HUES64 (cell line): ENCODE measurements around the gene MRE11. TPM values are rescaled to one million over a fixed set of nuclear protein-coding genes. Genes with fewer than 3 reads are reported as not detected.

Experiments
- H3K27ac ChIP-seq: 2 replicates; pipeline ENCODE4 v1.7.0; 2013; ENCODE audit warnings: low read depth, low read length, inconsistent platforms
- H3K27me3 ChIP-seq: 2 replicates; pipeline ENCODE4 v1.6.1; 2013; ENCODE audit warnings: mild to moderate bottlenecking, low read length; ENCODE audit not compliant: insufficient read depth
- H3K36me3 ChIP-seq: 2 replicates; pipeline ENCODE4 v1.6.1; 2013; ENCODE audit warnings: mild to moderate bottlenecking, low read length; ENCODE audit not compliant: insufficient read depth
- H3K4me1 ChIP-seq: 2 replicates; pipeline ENCODE4 v1.6.1; 2013; ENCODE audit warnings: mild to moderate bottlenecking, low read length, moderate library complexity; ENCODE audit not compliant: insufficient read depth
- H3K4me3 ChIP-seq: 2 replicates; pipeline ENCODE4 v1.5.1; 2013; ENCODE audit warnings: mild to moderate bottlenecking, low read length, moderate library complexity
- H3K9ac ChIP-seq: 2 replicates; pipeline ENCODE4 v1.6.1; 2013; ENCODE audit warnings: mild to moderate bottlenecking, low read depth, low read length
- H3K9me3 ChIP-seq: 2 replicates; pipeline ENCODE4 v1.6.1; 2013; ENCODE audit warnings: low read depth, low read length; ENCODE audit not compliant: insufficient read depth
- WGBS: fragments of 150-250, 120-280 bp; methylation state at CpG from one replicate; pipeline ENCODE4 v1.1.7; 2013; ENCODE audit warnings: missing lambda C conversion rate; 5-methylcytosine and 5-hydroxymethylcytosine counted together
- polyA plus RNA-seq, 2 experiments: library from polyadenylated mRNA; stranded (reverse); fragments of 50-300 nt; gene quantifications; one replicate each; pipeline ENCODE4 v1.2.3, GENCODE V29; 2013

The MRE11 gene
- polyA plus RNA-seq (2013, experiment 1 of 2), result 20.3 TPM
- 21.8 TPM for polyA plus RNA-seq (2013, experiment 2 of 2)

DNA sequence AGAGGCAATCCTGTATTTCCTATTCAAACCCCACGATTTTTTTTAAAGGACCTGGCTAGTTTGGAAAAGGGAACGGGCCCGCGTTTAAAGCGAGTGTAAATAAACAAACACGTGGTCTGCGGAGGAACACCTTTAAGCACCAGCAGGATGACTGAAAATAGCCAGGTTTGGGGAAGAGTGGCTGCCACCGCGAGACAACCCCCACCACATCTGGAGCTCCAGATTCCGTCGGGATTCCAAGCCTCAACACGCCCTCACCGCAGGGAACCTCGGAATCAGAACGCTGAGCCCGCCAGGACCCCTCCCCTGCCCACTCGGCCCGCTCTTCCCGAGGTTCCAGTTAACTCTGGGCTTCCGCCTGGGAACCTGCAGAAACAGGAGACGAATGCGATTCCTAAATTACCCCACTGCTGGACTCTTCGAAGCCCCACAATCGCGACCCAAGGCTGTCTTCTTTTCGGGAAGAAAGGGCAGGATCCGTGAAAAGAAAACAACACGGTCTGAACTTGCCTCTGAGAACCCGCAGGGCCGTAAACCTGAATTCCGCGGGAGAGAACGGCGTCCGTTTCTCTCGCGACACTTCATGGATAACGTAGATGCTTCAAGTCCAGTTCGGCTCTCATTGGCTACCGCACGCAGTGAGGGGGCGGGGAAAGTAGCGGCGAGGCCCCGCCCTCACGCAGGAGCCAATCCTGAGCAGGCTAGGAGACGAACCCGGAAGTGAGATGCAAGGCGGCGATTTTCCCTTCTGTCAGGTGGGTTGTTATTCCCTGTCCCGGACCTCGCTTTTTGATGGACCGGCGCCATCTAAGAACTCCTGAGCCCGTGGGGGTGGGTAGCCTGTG lies at the start of gene MRE11, which contains the start of gene ANKRD49:
Gene MRE11 (minus strand): TSS at position 564 of the 845 bp plus-strand sequence. CDS start 1,043 bp downstream, outside the sequence.
Gene ANKRD49 (plus strand): TSS at position 704 of the 845 bp plus-strand sequence. CDS start 2,710 bp downstream, outside the sequence.
- Histone ChIP-seq H3K4me1 (0 out of 2 replicates have a peak, but pooled peaks cover 11% of the 10 kb centered on the region), H3K9ac (peak within 1 kb of the TSS; percentile 98), H3K4me3 (peak within 1 kb of the TSS; percentile 82), H3K27me3 (no peaks in the 10 kb centered on the region), H3K27ac (peak within 1 kb of the TSS; percentile 99), H3K36me3 (peaks cover 47% of the 10 kb centered on the region), H3K9me3 (no peaks in the 10 kb centered on the region)
- WGBS, result under 1% methylated on average over 55 of the region's 55 CpGs

DNA sequence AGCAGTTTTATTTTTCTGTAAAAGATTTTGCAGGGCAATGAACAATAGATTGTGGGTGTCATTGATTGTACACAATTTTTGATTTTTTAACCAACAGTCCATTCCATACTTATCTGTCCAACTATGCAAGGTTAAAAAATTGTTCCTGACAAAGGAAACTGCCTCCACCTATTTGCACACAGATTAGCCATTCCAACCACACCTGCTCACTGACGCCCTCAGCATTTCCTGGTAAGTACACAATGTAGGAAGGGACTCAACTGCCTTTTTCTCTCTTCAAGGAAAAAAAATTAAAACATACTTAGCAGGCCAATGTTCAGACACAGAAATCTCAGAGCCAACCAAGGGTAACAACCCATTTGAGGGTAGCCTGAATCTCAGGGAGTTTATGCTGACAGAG lies 45.8 kb upstream of the MRE11 start:
- H3K36me3 ChIP-seq, result no peaks in the 10 kb centered on the region
- H3K4me3 ChIP-seq, result no peak overlapping the region
- H3K4me1 ChIP-seq, result 0 out of 2 replicates have a peak, but pooled peaks cover 4% of the 10 kb centered on the region
- peaks cover 19% of the 10 kb centered on the region for H3K27me3 ChIP-seq
- H3K9ac ChIP-seq, result no peak overlapping the region
- H3K9me3 ChIP-seq, result no peaks in the 10 kb centered on the region
- no peak overlapping the region for H3K27ac ChIP-seq
- WGBS, result 25% methylated on average over 1 of the region's 1 CpG

DNA sequence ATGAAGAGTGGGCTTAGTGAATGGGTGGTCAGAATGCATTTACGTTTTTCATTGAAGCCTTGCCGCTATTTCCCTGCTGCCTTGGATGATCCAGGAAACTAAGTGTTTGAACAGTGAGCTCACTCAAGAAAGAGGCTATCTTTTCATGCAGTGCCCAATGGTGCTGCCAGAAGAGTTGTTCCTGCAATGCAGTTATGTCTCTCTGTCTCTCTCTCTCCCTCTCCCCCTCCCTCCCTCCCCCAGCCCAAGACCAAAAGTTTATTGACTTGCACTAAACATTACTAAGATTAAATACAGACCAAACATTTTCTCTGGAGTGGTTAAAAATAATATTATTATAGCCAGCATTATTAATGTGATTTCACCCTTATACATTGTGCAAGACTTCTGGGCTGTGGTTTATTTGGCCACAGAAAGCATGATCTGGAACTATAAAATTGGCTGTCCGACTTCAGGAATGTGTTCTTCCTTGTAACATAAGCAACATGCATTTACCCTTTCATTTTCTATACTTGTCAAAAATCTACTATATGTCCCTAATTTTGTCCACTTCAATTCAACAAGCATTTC lies 43.5 kb upstream of the MRE11 start:
- H3K36me3 ChIP-seq, result no peaks in the 10 kb centered on the region
- H3K9ac ChIP-seq, result no peak overlapping the region
- no peak overlapping the region for H3K4me3 ChIP-seq
- H3K4me1 ChIP-seq, result no peaks in the 10 kb centered on the region
- H3K9me3 ChIP-seq, result no peaks in the 10 kb centered on the region
- no peak overlapping the region for H3K27ac ChIP-seq
- peaks cover 7% of the 10 kb centered on the region; the same call in 1 of the 2 replicates for H3K27me3 ChIP-seq
- 87% methylated on average over 3 of the region's 3 CpGs for WGBS

DNA sequence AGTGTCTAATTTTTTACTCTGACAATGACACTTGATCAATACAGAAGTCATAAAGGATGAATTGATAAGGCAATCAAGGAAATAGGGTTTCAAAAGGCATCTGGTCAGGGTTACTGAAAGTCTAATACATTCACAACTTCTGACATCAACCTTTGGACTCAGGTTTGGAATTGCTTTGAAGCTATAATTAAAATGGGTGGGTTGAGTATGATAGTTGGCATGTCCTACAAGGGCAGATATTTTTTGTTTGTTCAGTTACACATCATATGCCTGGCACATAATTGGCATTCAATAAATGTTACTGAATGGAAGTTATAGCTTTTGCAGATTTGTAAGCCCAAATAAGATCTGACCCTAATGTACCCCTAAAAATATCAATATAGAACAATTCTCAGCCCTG lies 42.7 kb upstream of the MRE11 start:
- H3K27me3 ChIP-seq, result peaks cover 7% of the 10 kb centered on the region; the same call in 1 of the 2 replicates
- H3K36me3 ChIP-seq, result no peaks in the 10 kb centered on the region
- no peak overlapping the region for H3K4me3 ChIP-seq
- no peaks in the 10 kb centered on the region for H3K9me3 ChIP-seq
- H3K27ac ChIP-seq, result no peak overlapping the region
- H3K9ac ChIP-seq, result no peak overlapping the region
- H3K4me1 ChIP-seq, result no peaks in the 10 kb centered on the region

DNA sequence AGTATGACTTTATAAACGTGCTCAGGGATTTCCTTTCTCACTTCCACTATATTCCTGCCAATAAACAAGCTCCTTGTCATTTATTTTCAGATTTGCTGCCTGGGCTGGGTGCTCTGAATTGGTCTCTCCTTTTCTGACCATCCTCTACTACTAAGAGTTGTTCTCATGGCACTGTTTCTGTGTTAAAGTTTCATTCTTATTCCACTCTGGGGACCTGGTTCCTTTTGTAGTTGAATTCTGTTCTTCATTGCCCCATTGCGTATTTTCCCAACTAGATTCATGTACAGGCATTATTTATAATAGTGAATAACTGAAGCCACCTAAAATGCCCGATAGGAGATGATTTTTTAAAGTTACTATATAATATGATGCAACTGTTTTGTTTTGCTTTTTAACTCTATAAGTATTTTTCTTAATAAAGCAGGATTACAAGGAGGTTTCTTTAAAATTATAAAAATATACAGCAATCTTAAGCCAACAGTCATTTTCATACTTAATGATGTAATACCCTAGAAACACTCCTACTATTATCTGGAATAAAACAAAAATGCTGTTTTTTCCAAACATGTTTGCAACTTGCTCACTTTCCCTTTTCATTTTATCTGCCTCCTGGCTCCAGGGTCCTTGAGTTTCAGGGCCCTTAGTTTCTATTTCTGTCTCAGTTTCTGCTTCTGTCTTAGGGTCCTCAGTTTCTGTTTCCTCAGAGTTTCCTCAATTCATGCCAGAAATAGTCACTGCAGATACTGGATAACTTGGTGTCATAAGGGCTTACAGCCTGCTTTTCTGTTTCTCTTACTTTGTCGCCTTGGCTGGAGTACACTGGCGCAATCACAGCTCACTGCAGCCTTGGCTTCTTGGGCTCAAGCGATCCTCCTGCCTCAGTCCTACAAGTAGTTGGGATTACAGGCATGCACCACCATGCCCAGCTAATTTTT lies 40.3 kb upstream of the MRE11 start:
- H3K9ac ChIP-seq, result no peak overlapping the region
- 82% methylated on average over 4 of the region's 6 CpGs for WGBS
- peaks cover 3% of the 10 kb centered on the region; the same call in 1 of the 2 replicates for H3K27me3 ChIP-seq
- H3K36me3 ChIP-seq, result no peaks in the 10 kb centered on the region
- H3K27ac ChIP-seq, result no peak overlapping the region
- H3K9me3 ChIP-seq, result no peaks in the 10 kb centered on the region
- no peaks in the 10 kb centered on the region for H3K4me1 ChIP-seq
- H3K4me3 ChIP-seq, result no peak overlapping the region

DNA sequence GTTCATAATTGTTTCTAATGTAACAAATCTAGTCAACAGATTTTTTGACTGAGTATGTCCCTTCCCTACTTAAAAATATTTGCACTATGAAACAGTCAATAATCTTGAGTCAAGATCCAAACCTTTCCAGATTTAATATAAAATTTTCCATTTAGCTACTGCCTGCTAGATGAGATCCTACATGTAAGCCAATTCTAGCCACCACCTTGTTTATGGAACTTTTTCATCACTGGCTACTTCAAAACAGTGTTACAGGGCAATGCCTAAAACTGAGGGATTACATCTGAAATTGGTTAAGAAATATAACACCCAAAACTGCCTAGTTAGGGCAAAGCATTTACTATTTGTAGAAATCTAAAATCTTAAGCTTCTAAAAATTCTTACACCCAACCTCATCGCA lies 39.6 kb upstream of the MRE11 start:
- Histone ChIP-seq H3K9me3 (no peaks in the 10 kb centered on the region), H3K27me3 (peaks cover 8% of the 10 kb centered on the region), H3K27ac (no peak overlapping the region), H3K4me1 (no peaks in the 10 kb centered on the region), H3K36me3 (no peaks in the 10 kb centered on the region), H3K4me3 (no peak overlapping the region), H3K9ac (no peak overlapping the region)
- WGBS, result no CpG with 5 or more reads among the region's 1 CpG

DNA sequence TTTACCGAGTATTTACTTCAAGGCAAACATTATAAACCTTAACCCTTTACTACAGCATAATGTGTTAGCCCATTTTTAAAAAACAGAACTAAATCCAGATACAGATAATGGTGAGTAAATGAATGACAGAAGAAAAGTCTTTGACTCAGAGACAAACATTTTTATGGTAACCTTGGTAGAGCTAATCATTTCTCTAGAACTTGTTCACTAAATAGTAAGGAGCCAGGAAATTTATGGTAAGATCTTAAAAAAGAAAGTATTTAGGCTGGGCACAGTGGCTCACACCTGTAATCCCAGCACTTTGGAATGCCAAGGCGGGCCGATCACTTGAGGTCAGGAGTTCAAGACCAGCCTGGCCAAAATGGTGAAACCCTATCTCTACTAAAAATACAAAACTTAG lies 38.6 kb upstream of the MRE11 start:
- Histone ChIP-seq H3K27me3 (peaks cover 7% of the 10 kb centered on the region), H3K4me3 (no peak overlapping the region), H3K9ac (no peak overlapping the region), H3K36me3 (no peaks in the 10 kb centered on the region), H3K4me1 (no peaks in the 10 kb centered on the region), H3K9me3 (no peaks in the 10 kb centered on the region), H3K27ac (no peak overlapping the region)
- WGBS, result 97% methylated on average over 2 of the region's 3 CpGs

DNA sequence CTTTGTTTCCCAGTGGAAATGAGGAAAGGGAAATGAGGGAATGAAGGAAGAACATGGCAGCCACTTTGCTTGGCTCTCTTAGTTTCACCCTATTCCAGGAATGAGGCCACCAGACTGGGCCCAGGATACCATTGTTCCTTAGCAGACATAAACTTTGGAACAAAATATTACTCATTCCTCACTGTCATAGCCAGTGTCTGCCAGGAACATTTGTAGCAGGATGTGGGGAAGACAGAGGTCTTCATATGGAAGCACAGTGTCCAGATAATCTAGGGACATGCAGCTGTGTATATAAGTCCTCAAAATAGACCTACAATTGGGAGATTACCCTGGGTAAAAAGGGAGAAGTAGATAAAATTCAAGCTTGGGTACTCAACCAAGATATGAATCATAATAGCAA lies 34.9 kb upstream of the MRE11 start:
- Histone ChIP-seq H3K9me3 (no peaks in the 10 kb centered on the region), H3K36me3 (no peaks in the 10 kb centered on the region), H3K4me3 (no peak overlapping the region)

DNA sequence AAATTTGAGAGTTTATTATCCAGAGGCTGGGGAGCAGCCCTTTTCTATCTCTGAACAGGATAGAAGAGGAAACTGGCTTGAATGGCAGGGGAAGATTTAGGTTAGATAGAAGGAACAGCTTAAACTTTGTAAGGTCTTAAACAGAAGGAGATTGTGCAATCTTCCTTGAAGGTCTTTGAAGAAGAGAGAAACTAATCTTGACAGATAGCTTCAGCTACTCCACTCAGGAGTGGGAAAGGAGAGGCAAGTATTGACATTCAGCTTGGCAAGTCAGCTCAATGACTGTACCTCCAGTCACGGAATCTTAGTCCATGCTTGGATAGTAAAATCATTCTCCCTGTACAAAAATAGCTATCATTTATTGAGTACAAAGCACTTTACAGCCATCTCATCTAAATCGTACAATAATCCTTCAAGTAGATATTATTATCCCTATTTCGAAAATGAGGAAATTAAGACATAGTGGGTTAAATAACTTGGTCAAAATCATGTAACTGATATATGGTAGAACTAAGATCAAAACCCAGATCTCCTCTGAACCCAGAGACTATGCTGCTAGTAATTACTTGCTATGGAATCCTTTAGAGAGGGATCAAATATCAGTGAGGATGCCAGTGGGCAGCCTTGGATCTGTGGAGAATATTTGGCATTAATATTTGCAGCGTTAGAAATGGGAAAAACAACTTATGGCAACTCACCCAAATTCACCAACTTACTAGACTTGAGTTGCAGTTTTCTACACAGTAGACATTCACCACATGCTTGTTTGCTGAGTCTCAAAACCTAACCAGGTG lies 33.2 kb upstream of the MRE11 start:
- Histone ChIP-seq H3K4me1 (no peaks in the 10 kb centered on the region), H3K36me3 (no peaks in the 10 kb centered on the region), H3K9ac (no peak overlapping the region), H3K9me3 (no peaks in the 10 kb centered on the region), H3K4me3 (no peak overlapping the region), H3K27ac (no peak overlapping the region), H3K27me3 (peaks cover 12% of the 10 kb centered on the region)
- WGBS, result 87% methylated on average over 3 of the region's 4 CpGs

More for the DNA sequence above, 34.9 kb upstream of the MRE11 start:
- Histone ChIP-seq H3K4me1 (no peaks in the 10 kb centered on the region), H3K9ac (no peak overlapping the region), H3K27me3 (peaks cover 12% of the 10 kb centered on the region), H3K27ac (no peak overlapping the region)

DNA sequence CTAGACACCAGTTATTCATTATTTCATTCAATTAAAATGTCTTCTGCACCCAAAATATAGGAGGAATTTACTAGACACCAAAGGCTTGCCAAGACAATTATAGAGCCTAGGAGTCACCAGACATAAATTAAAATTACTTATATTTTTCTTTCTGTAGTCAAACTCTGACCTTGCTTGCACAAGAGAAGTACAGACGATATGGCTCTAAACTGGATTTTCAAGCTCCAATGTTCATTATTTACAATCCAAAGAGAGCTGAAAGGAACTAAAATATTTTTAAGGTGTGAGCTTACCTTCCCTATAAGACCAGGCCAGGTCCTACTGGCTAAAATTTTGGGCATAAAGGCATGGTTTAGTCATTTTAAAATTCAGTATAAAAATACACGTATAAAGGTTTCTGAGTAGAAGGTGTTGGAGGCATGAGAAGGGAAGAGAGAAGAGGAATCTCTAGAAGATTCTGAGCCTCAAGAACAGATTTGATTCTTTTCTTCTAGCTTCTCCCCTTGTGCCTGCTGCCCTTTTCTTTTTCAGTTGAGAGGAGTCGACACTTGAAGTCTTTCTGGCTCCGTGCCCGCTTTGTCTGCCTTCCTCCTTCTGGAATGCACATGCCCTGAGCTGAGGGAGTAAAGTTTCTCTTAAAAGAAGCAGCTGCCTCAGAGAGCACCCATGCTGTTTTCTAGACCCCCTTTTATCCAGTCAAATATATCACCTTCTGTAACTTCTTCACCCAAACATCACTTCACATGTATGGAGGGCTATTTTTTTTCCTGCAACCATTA lies 32.1 kb upstream of the MRE11 start:
- Histone ChIP-seq H3K36me3 (no peaks in the 10 kb centered on the region), H3K9ac (0 out of 2 replicates have a peak overlapping the region, but pooled peaks have one; percentile 8), H3K27ac (no peak overlapping the region), H3K27me3 (peaks cover 12% of the 10 kb centered on the region), H3K9me3 (no peaks in the 10 kb centered on the region), H3K4me3 (no peak overlapping the region), H3K4me1 (no peaks in the 10 kb centered on the region)
- 85% methylated on average over 5 of the region's 5 CpGs for WGBS
